GM20000 (cell line): ENCODE data around the gene TBC1D24.
A peak's percentile ranks its signal among the peaks of the same experiment; 100 is the strongest.

Source experiments
- DNase-seq: peaks from one replicate; pipeline ENCODE4 v3.0.0; 2012; ENCODE audit warnings: low spot score
- CTCF ChIP-seq: IDR thresholded peaks from 2 replicates; pipeline ENCODE4 v1.5.1; 2012; ENCODE audit warnings: mild to moderate bottlenecking, control low read depth; ENCODE audit errors: extremely low read depth, missing control alignments

TBC1D24 gene

DNA sequence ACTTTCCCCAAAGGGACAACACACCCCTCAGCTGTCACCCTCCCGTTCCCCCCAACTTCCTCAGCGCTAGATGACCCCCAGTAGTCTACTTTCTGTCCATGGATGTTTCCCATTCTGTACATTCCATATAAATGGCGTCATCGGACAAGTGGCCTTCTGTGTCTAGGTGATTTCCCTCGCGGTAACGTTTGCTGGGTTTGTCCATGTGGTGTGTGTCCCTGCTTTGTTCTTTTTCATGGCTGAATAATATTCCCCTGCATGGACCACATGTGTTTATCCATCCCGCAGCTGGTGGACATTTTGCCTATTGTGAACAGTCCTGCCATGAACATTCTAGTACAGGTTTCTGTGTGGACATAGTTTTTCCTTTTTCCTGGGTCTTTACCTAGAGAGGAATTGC lies 22.3 kb upstream of the TBC1D24 start:
- no peak for DNase-seq
- TF ChIP-seq CTCF = no peak

GRCh38 chr16:2455081-2455845 lies 19.7 kb upstream of the TBC1D24 start:
- no peak for TF ChIP-seq CTCF
- no peak for DNase-seq

GRCh38 chr16:2456551-2457153 lies 18.3 kb upstream of the TBC1D24 start:
- no peak for TF ChIP-seq CTCF
- no peak for DNase-seq

- TF ChIP-seq CTCF = no peak
- no peak for DNase-seq
These were observed 17.7 kb upstream of the TBC1D24 start for GRCh38 chr16:2457267-2457666.

- DNase-seq = no peak
- no peak for TF ChIP-seq CTCF
These were observed 17.0 kb upstream of the TBC1D24 start for GRCh38 chr16:2457946-2458345.

- DNase-seq = no peak
- TF ChIP-seq CTCF = no peak
These were observed 15.9 kb upstream of the TBC1D24 start for GRCh38 chr16:2458887-2459646.

- peak; percentile 100 for DNase-seq
- TF ChIP-seq CTCF = no peak
These were observed 15.1 kb upstream of the TBC1D24 start, which contains the start of gene TEDC2 for GRCh38 chr16:2459647-2460390. TSS of gene TEDC2 (plus strand) at chr16:2460109. CDS start at chr16:2460145, 36 bp downstream.
